HG03175 (cell line): ENCODE data around the gene FUBP1.
"Not testable (repeated sequence)": the region's sequence is repeated elsewhere in the genome, so short reads cannot be mapped to it uniquely, and the experiment has no call there.

ENCODE experiments used
- ATAC-seq: cut with Tn5 transposase; IDR thresholded peaks from one replicate; pipeline ENCODE4 v1.9.1; 2021; ENCODE audit warnings: mild to moderate bottlenecking, moderate library complexity; ENCODE audit not compliant: unreplicated experiment

The FUBP1 gene

DNA sequence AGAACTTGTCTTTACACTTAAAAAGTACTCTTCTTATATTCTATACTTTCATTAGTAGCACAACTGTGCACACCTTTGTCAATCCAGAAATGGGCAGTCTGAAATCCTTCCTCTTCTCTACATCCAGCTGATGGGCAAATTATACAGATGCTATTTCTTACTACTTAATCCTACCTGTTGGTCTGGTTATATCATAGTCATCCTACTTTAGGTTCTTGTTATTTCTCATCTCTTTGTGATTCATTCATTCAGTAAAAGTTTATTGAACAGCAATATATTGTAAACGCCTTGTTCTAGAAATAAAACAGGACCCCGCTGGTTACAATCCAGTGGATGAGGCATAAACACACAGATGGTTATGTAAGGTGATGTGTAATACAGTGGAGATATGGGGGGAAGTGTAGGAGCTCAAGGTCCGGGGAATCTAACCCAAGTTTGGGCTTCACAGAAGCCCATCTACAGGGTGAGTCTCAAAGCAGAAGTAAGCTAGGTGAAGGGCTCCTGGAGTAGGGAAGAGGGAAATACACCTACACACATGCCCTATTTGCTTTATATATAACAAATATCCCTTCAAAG is 11.8 kb upstream of the FUBP1 start:
- ATAC-seq = no peak

DNA sequence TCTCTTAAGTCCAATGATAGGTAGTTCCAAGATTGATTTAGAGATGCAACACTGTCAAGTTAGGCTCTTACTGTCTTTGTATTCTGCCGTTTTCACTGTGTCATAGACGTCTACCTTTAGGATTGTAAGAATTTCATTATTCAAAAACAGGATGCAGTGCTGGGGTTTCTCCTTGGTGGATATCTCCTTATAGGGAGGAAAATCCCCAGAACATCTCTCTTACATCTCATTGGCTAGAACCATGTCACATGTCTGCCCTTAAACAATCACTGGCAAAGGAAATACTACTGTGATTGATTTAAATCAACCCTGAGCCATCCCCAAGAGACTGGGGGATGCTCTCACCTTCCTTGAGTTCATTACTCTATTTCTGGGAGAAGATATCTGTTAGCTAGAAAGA is 10.9 kb upstream of the FUBP1 start:
- ATAC-seq = no peak

DNA sequence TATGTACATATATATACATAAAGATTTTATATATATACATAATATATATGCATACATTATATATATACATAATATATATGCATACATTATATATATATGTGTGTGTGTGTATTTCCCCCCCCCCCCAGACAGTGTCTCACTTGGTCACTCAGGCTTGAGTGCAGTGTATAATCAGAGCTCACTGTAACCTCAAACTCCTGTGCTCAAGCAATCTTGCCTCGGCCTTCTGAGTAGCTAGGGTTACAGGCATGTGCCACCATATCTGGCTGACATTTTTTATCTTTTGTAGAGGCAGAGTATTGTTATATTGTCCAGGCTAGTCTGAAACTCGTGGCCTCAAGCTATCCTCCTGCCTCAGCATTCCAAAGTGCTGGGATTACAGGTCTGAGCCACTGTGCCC is 9.0 kb upstream of the FUBP1 start:
- no peak for ATAC-seq

DNA sequence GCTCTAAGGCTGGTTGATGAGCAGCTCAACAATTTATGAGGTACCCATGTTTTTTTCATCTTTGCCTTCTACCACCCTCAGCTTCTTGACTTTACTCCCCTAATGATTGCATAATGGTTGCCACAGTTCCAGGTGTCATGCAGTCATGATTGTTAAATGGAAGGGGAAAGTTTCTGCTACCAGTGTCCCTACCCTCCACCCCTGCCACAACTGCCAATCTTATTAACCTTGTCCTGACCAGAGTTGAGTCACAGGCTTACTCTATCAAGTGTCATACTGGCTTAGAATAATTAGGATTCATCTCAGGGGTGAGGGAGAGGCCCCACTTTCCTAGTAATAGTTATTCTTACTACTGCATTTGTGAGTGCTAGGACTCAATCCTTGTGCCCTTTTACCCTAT is 7.9 kb upstream of the FUBP1 start:
- no peak for ATAC-seq

DNA sequence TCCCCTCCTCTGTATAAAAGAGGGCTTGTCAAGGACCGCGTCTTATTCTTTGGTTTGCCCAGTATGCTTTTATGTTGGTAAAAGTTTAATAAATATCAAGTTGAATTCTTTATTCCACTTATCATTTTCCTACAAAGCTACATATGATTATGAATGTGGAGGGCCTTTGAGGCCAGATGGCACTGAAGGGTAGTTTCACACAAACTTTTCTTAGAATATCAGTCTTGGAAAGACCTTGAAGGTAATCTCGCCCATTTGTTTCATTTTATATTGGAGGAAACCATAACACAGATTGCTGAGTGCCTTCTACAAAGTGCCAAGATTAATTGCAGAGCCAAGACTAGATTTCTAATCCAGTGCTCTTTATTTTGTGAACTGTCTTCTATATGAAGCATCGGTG is 5.8 kb upstream of the FUBP1 start:
- ATAC-seq = no peak

DNA sequence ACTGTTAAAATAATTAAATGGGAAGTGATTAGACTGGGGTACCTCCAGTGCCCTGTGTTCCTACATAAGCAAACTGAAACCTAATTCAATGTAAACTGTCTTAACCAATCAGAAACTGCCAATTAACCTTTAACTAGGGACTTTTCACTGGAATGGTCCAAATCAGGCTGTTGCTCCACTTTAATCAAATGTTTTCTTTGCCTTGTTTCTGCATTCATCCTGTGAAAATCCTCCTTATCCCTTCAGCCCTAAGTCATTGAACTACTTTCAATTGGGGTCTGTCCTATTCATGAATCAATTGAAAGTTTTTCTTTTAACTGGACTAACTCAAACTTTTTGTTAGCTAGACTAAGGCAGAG is 5.1 kb upstream of the FUBP1 start:
- no peak for ATAC-seq

DNA sequence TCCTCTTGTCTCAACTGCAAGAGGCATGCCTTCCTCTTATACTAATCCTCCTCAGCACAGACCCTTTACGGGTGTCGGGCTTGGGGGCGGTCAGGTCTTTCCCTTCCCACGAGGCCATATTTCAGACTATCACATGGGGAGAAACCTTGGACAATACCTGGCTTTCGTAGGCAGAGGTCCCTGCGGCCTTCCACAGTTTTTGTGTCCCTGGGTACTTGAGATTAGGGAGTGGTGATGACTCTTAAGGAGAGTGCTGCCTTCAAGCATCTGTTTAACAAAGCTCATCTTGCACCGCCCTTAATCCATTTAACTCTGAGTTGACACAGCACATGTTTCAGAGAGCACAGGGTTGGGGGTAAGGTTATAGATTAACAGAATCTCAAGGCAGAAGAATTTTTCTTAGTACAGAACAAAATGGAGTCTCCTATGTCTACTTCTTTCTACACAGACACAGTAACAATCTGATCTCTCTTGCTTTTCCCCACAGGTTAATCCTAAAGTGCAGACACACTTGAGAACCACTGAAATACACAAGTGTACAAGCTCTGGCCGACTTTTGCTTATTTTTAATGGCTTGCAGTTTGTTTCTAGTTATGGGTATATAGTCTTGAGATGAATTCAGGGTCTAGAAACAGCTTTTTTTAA is 4.6 kb upstream of the FUBP1 start:
- not testable (repeated sequence) for ATAC-seq

DNA sequence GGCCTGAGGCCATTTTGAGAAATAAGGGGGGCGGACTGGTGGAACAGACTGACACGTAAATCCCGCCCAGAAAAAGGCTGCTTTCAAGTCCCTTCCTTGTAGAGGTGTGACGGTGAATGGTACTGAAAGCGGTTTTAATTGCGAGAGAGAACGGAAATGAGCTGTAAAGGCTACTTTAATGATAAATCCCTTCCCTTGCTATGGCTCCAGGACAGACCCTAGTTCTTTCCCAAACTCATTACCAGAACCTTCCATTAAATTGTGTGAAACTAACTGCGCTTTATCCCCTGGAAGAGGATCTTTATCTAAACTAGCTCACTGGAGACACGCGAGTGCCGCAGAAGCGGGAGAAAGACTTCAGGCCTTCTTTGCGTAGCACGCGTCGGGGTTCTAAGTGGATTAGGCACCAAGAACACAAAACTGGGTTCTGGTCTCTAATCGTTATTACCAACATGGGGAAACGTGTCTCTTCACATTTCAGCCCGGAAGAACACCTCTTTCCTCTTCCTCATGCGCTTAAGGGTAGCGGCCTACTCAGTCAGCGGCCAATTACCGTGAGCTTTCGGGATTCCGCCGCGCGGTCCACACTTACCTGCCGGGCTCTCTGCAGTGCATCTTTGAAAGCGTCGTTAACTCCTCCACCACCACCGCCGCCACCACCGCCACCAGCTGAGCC is 441 bp downstream of the FUBP1 start:
- ATAC-seq = peak; percentile 75

DNA sequence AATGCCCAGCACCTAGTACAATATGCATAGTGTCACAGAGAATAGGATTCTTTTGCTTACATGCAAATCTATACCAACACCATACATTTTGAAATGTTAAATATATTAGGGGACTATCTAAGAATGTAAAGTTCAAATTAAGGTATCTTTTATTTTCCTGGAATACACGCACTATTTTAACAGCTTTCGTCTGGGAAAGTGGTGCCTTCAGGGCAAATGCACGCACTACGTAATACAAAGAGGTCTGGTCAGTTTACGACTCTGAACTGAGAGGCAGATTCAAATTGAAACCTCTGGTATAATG is 931 bp downstream of the FUBP1 start:
- ATAC-seq = no peak

DNA sequence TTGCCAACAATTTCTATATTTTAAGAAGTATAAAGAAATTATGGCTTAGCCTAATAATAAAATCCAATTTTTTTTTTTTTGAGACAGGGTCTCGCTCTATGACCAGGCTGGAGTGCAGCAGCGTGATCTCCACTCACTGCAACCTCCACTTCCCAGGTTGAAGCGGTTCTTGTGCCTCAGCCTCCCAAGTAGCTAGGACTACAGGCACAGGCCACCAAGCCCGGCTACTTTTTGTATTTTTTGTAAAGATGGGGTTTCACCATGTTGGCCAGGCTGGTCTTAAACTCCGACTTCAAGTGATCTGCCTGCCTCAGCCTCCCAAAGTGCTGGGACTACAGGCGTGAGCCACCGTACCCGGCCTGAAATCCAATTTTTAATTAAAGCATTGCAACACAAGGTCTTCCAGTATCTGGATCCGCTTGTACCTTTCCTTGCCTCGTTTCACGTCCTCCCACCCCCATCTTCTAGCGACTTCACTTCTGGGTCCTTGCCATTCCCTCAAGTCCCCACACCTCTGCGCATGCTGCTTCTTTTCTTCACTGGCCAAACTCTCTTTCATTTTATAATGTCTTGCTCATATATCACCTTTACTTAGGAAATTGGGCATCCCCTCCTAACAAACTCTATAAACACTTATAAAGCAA is 2.3 kb downstream of the FUBP1 start:
- ATAC-seq = no peak

DNA sequence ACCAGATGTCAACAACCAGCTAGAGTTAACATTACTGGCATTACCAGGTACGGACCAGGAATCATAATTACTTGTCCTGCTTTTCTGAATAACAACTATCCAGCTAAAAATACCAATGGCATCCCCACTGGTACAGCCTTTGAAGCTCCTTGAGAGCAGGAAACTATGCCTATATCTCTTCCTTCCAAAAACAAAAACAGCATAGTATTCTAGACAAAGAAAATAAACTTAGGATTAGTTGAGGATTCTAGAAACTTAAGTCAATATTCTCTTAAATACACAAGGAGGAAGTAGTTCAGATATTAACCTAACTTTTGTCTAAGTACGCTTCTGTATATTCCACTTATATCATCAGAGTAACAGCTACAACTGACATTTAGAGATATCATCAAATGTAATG is 3.0 kb downstream of the FUBP1 start:
- no peak for ATAC-seq

DNA sequence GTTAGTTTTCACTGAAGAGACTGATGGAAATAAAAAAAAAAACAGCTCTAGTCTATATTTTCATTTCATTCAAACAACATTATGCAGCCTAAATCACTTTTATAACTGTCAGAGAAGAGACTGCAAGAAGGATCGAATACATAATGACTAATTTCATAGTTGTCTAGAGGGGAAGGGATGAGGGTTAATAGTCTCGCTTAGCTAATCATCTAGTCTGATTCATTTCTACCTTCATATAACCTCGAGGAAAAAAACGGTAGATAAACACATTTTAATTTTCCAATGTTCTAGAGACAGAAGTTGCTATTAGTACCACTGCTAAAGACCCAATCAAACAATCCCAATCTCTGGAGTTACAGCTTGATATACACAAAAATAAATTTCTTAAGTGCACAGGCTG is 3.5 kb downstream of the FUBP1 start:
- ATAC-seq = no peak

DNA sequence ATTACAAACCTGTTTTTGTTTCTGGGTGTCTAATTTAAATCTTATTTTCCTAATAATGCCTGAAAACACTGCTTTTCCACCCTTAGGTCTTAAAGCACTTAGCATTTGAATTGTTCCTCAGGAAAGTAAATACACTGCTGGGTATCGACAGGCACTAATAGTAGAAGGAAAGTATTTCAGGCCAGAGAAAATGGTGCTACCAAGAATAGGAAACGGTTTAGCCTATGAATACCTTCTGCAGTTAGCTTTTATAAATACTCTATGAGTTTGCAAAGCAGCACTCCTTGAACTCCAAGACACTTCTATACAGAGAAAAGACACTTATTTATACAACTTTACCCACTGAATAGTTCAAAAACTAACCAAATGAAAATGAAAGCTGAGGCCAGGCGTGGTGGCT is 6.8 kb downstream of the FUBP1 start:
- ATAC-seq = no peak

DNA sequence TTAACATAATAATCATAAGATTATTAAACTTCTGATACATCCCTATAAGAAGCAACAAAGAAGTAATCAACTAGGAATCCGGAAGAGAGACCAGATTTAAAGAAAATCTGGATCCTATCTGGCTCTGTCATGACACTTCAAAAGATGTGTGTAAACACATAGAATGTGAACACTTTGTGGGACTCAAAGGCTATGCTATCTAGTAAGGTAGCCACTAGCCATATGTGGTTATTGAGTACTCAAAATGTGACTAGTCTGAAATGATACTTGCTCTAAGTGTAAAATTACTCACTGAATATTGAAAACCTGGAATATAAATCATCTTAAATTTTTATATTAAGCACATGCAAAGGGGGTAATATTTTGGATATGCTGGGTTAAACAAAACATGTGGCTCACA is 8.7 kb downstream of the FUBP1 start:
- ATAC-seq = no peak

DNA sequence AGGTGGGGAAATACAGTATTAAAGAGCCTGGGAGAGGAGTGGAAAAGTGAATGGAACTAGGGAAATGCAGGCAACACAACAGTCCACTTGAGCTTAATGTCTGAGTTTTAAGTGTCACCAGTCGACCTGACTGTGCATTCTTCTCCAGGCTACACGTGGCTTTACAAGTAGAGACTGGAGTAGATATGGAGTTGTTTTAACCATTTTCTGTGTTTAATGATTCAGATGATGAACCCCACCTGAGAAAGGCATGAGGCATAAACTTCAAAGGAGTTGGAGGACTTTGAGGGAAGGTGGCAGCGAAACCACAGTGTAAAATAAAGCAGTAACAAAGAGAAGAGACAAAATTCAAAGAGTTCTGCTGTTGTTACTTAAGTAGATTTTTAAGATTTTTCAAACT is 12.6 kb downstream of the FUBP1 start:
- no peak for ATAC-seq

DNA sequence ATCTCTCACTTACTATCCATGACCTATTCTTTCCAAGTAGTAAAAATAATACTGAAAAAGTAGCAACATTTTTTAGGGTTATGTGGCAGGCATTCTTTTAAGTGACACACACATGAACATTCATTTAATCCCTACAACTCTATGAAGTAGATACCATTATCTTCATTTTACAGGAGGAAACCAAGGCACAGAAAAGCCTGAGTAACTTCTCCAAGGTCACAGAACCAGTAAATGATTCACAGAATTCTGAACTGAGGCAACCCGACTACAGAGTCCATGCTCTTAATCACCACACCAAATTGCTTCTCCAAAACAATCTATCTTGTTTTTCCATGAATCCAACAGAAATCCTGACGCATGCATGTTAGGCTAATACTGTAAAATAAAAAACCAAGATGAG is 17.5 kb downstream of the FUBP1 start:
- no peak for ATAC-seq

DNA sequence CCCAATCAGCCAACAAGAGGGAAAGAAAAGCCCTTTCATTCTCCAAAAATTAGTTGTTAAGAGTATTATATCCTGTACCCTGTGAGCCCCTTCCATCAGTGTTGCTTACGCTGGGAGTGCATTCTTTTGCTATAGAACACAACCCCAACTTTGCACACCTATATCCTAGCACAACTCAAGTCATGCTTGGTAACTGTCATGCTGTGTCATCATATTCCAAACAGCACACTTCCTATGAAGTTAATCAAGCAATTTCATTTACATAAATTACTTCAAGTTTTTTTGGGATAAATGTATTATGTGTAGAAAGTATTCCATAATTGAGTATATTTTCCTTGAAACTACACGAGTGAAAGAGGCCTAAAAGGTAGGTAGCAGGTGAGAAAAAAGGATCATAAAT is 20.0 kb downstream of the FUBP1 start:
- ATAC-seq = no peak

DNA sequence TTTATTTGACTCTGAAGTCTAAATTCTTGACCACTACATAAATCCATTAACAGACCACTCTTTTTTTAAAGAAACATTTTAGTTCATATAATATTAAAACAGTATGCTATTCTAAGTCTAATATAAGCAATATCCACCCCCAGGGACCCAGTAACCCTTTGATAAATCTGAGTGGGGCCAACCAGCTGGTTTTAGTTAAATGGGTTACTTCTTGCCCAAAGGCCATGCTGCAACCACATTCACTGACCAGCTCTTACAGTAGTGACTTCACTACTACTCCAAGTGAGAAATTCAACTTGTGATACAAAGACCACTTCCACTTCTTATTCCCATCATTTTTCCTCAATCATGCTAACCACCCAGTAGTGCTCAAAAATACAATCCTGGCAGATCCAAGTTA is 20.5 kb downstream of the FUBP1 start:
- no peak for ATAC-seq

DNA sequence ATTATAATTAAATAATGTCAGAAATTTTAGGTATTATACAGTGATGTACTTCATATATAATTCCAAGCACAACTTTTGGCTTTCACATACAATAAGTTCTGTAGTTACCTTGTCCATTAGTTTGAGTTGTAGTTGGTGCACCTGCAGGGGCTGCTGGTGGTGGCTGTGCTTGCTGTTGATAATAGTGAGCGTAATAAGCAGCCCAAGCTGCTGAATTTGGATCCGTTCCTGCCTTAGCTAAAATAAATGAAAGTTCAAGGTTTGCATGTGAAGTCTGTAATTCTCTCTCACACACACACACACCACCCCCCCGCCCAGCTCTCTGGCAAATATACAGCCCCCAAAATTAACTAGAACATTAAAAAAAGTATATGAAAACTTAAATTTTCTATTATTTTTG is 22.4 kb downstream of the FUBP1 start:
- no peak for ATAC-seq

DNA sequence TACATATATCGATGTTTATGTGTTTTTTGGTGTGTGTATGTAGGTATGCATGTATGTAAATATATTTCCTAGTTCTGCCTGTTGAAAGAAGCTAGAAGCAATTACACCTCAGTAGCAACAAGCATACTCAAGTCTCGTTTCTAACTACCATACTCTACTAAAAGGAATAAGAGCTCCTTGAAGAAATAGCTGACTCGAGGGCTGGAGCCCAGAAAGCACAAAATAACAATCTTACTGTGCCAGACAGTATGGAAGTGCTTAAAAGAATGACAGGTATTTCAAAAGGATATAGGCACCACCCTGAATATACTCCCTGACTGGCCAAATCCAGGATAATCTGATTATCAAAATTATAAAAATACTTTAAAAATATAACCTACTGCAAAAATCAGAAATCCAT is 23.2 kb downstream of the FUBP1 start:
- no peak for ATAC-seq

DNA sequence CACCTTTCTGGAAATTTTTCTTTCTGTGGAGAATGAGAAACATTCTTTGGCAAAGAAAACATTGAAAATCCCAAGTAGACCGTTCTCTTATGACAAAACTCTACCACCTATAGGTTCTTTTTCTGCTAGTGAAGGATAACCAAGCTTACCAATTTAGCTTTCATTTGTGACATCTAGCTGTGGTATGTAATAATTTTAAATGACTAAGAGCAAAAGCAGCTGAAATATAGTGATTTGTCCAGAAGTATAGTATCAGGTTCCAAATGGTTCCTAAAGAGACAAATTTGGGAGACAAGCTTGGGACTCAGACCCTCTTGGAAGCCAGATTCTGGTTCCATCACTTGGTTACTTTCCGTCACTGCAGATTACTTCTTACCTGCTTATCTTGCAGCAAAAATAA is 24.4 kb downstream of the FUBP1 start:
- ATAC-seq = no peak

DNA sequence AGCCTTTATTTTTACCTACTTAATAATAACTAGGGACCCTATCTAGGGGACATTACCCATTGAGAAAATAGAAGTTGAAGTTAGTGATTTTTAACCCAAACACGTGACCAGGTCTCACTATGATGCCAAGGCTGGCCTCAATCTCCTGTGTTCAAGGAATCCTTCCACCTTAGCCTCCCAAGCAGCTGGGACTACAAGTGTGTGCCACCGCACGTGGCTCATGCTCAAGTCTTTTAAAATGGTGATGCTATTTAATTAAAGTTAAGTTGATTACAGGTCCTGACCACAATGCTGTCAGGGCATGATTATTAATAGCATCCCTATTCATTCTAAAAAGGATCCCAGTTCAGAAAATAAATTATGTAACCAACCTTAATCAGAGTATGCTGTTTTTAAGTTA is 25.0 kb downstream of the FUBP1 start:
- ATAC-seq = no peak

DNA sequence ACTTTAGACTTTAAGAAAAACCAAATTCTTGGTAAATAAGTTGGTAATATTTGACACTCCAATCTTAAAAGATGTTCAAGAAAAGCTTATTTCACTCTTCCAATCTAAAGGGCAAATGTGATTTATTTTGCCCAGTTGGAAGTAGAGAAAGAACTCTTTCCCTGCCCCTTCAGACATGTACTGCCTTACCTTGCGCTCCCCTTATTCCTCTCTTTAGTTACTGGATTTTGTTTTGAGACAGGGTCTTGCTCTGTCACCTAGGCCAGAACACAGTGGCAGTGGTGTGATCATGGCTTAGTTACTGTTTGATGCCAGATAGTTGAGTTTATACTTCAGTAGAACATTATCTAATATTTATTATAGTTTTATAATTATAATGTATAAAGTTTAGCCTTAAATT is 27.5 kb downstream of the FUBP1 start:
- ATAC-seq = no peak
